Measurements from ENCODE around the gene SETD1B. TPM values are rescaled to one million over a fixed set of nuclear protein-coding genes. Genes with fewer than 3 reads are reported as not detected.

The SETD1B gene
- total RNA-seq, 1 experiment from 2014 or later, result 40.4 TPM

GRCh38 chr12:121802843-121803698 is 738 bp upstream of the SETD1B start:
- H3K4ac ChIP-seq (ENCODE audit: low read depth, low read length), result no peak overlapping the region; the same call in 1 of the 2 replicates
- Mint-ChIP-seq H3K4me3 (peak overlapping the region; percentile 82 to 83), H3K27ac (peak overlapping the region; percentile 98 to 100 (median 100)), H3K4me1 (peaks cover 39 to 46% of the 10 kb centered on the region in 2 experiments), H3K27me3 (ENCODE audit: low read depth) (no peaks in the 10 kb centered on the region; the same call in 1 of the 2 replicates), H3K36me3 (ENCODE audit: insufficient read depth in 1 of 3, low read depth in 3 of 3) (peaks cover 16 to 31% (median 30%) of the 10 kb centered on the region in 3 experiments), H3K9me3 (no peaks in the 10 kb centered on the region)
- DNase-seq, result peak; percentile 90
- H4K8ac ChIP-seq (replicated peaks; ENCODE audit: insufficient read length, low read depth, low read length), result no peak overlapping the region
- H3K56ac ChIP-seq (ENCODE audit: insufficient read length, low read depth, low read length), result peak overlapping the region; percentile 94
- H2BK15ac ChIP-seq (ENCODE audit: low read depth, low read length), result no peak overlapping the region
- no peak overlapping the region for H2BK20ac ChIP-seq (ENCODE audit: low read depth, low read length, poor library complexity, severe bottlenecking)
- H3K4me2 ChIP-seq (ENCODE audit: insufficient read depth, insufficient read length, low read length), result peak overlapping the region; percentile 98
- no peak overlapping the region for H2AFZ ChIP-seq (ENCODE audit: low read length)
- no peaks in the 10 kb centered on the region for H4K20me1 ChIP-seq (ENCODE audit: control insufficient read depth, insufficient read depth, insufficient read length)
- H3K18ac ChIP-seq (ENCODE audit: insufficient read length, low read depth, low read length), result peak overlapping the region; percentile 96
- peaks cover 27% of the 10 kb centered on the region for H3K23me2 ChIP-seq (ENCODE audit: insufficient read length, low read depth, low read length, poor library complexity, severe bottlenecking)
- peak overlapping the region; percentile 99 for H3K27ac ChIP-seq (ENCODE audit: insufficient read length, low read depth, low read length)
- no peaks in the 10 kb centered on the region; the same call in 1 of the 2 replicates for H3K79me2 ChIP-seq (ENCODE audit: insufficient read depth, low read length)
- H3K27me3 ChIP-seq (ENCODE audit: insufficient read depth, low read length), result no peaks in the 10 kb centered on the region
- H4K5ac ChIP-seq (ENCODE audit: insufficient read length, low read depth, low read length), result peak overlapping the region; percentile 93
- no peak overlapping the region for H3T11ph ChIP-seq (ENCODE audit: low read length)
- peak overlapping the region; percentile 52 for H2BK120ac ChIP-seq (ENCODE audit: low read depth, low read length, poor library complexity, severe bottlenecking)
- TF ChIP-seq CTCF (conservative IDR thresholded peaks at IDR 0.05), result no peak
- peaks cover 6% of the 10 kb centered on the region; the same call in 1 of the 2 replicates for H3K4me1 ChIP-seq (ENCODE audit: insufficient read depth, low read length)
- H3K9ac ChIP-seq (ENCODE audit: extremely low read depth, insufficient read length, low read length), result peak overlapping the region; percentile 100
- peak overlapping the region; percentile 99 for H2BK5ac ChIP-seq (ENCODE audit: insufficient read length, low read length)
- no CpG with 5 or more reads among the region's 65 CpGs for WGBS (ENCODE audit: extremely low coverage, insufficient read length, low lambda C conversion rate)
- H3K79me1 ChIP-seq (ENCODE audit: insufficient read depth, low read depth, low read length, poor library complexity, severe bottlenecking), result no peaks in the 10 kb centered on the region
- peak overlapping the region; percentile 77 for H2BK12ac ChIP-seq (ENCODE audit: insufficient read length, low read depth, low read length)
- peak overlapping the region; percentile 36 for H4K91ac ChIP-seq (ENCODE audit: insufficient read length, low read depth, low read length)
- H2AK5ac ChIP-seq (ENCODE audit: insufficient read length, low read length), result peak overlapping the region; percentile 98
- H3K23ac ChIP-seq (ENCODE audit: insufficient read length, low read depth, low read length), result no peak overlapping the region
- H3K14ac ChIP-seq (ENCODE audit: insufficient read depth, low read length), result peak overlapping the region; percentile 95; the same call in 1 of the 2 replicates
- no peaks in the 10 kb centered on the region for H3K9me3 ChIP-seq (ENCODE audit: control insufficient read depth, low read depth, low read length)

Measured in H9 (cell line).